Neuronal stem cell (in vitro differentiated cells): Measurements from ENCODE around the gene PAPLN.

Experiments used
- DNase-seq: peaks from one replicate; pipeline ENCODE4 v3.0.0-alpha.2; 2013; ENCODE audit warnings: low spot score
- H2AFZ ChIP-seq: one replicate; pipeline ENCODE4 v1.6.1; 2013; ENCODE audit warnings: mild to moderate bottlenecking, low read length, inconsistent platforms
- H2AK5ac ChIP-seq: 2 replicates; pipeline ENCODE4 v1.6.1; 2013; ENCODE audit warnings: low read depth, mild to moderate bottlenecking, inconsistent platforms, low read length, moderate library complexity, mixed read lengths
- H2BK120ac ChIP-seq: 2 replicates; pipeline ENCODE4 v1.6.1; 2013; ENCODE audit warnings: low read depth, mild to moderate bottlenecking, inconsistent platforms, low read length, moderate library complexity, mixed read lengths
- H2BK12ac ChIP-seq: one replicate; pipeline ENCODE4 v1.6.1; 2013; ENCODE audit warnings: low read length, inconsistent platforms
- H2BK15ac ChIP-seq: 2 replicates; pipeline ENCODE4 v1.6.1; 2013; ENCODE audit warnings: mild to moderate bottlenecking, low read length, inconsistent platforms, mixed read lengths
- H2BK5ac ChIP-seq: one replicate; pipeline ENCODE4 v1.6.1; 2013; ENCODE audit warnings: inconsistent platforms, mild to moderate bottlenecking, low read length, moderate library complexity
- H3K14ac ChIP-seq: one replicate; pipeline ENCODE4 v1.6.1; 2013; ENCODE audit warnings: low read length, inconsistent platforms
- H3K18ac ChIP-seq: 2 replicates; pipeline ENCODE4 v1.6.1; 2013; ENCODE audit warnings: low read length, inconsistent platforms
- H3K23ac ChIP-seq: 2 replicates; pipeline ENCODE4 v1.6.1; 2013; ENCODE audit warnings: low read depth, mild to moderate bottlenecking, mixed read lengths, low read length, inconsistent platforms; ENCODE audit not compliant: poor library complexity
- H3K27ac ChIP-seq: replicated peaks from 3 replicates; pipeline ENCODE4 v1.5.1; 2013; ENCODE audit warnings: low read length, inconsistent platforms
- H3K27me3 ChIP-seq, 3 experiments: 2 replicates each; pipeline ENCODE4 v1.6.1; 2013; ENCODE audit warnings: low read length in 3 of 3, mild to moderate bottlenecking in 2 of 3, inconsistent platforms in 1 of 3, low read depth in 1 of 3, mixed read lengths in 1 of 3, moderate library complexity in 1 of 3; ENCODE audit not compliant: control insufficient read depth in 3 of 3, insufficient read depth in 3 of 3
- H3K36me3 ChIP-seq, 2 donors: replicated peaks in 1 of 2; 2 replicates each; pipeline ENCODE4 v1.6.1; 2013; ENCODE audit warnings: low read length in 2 of 2; ENCODE audit not compliant: control insufficient read depth in 2 of 2, insufficient read depth in 2 of 2
- H3K4ac ChIP-seq: 2 replicates; pipeline ENCODE4 v1.6.1; 2013; ENCODE audit warnings: inconsistent platforms, mild to moderate bottlenecking, low read length, moderate library complexity
- H3K4me1 ChIP-seq, 2 donors: 1 replicate in 1 of 2; 2 replicates in 1 of 2; pipeline ENCODE4 v1.6.1; 2013; ENCODE audit warnings: low read length in 2 of 2, low read depth in 1 of 2; ENCODE audit not compliant: control insufficient read depth in 2 of 2, insufficient read depth in 1 of 2
- H3K4me2 ChIP-seq: one replicate; pipeline ENCODE4 v1.6.1; 2013; ENCODE audit warnings: mild to moderate bottlenecking, low read length, inconsistent platforms; ENCODE audit not compliant: insufficient read depth, poor library complexity, severe bottlenecking
- H3K4me3 ChIP-seq, 2 donors: 2 replicates each; pipeline ENCODE4 v1.5.1; 2013; ENCODE audit warnings: low read length in 2 of 2, mild to moderate bottlenecking in 2 of 2, inconsistent platforms in 1 of 2, moderate library complexity in 1 of 2
- H3K79me1 ChIP-seq: one replicate; pipeline ENCODE4 v1.6.1; 2013; ENCODE audit warnings: low read depth, mild to moderate bottlenecking, inconsistent platforms, low read length, moderate library complexity
- H3K9ac ChIP-seq: one replicate; pipeline ENCODE4 v1.6.1; 2013; ENCODE audit warnings: mild to moderate bottlenecking, low read depth, low read length, inconsistent platforms; ENCODE audit not compliant: poor library complexity
- H3K9me3 ChIP-seq, 2 donors: replicated peaks in 1 of 2; 2 replicates each; pipeline versions ENCODE3 to v1.6.1; 2013; ENCODE audit warnings: low read length in 2 of 2, mild to moderate bottlenecking in 2 of 2, inconsistent platforms in 1 of 2, low read depth in 1 of 2, mixed read lengths in 1 of 2, moderate library complexity in 1 of 2; ENCODE audit not compliant: control insufficient read depth in 2 of 2, insufficient read depth in 1 of 2
- H4K8ac ChIP-seq: one replicate; pipeline ENCODE4 v1.6.1; 2013; ENCODE audit warnings: low read depth, mild to moderate bottlenecking, inconsistent platforms, low read length, moderate library complexity
- H4K91ac ChIP-seq: one replicate; pipeline ENCODE4 v1.6.1; 2013; ENCODE audit warnings: low read length, low read depth, mild to moderate bottlenecking, inconsistent platforms; ENCODE audit not compliant: poor library complexity
- WGBS, 2 donors: extraction: QIAGEN DNeasy Blood & Tissue Kit; methylation state at CpG; one replicate each; pipeline ENCODE4 v1.1.7; 2013; ENCODE audit warnings: missing lambda C conversion rate in 2 of 2, mixed read lengths in 1 of 2; ENCODE audit not compliant: insufficient read length in 2 of 2, insufficient replicate concordance in 1 of 2; ENCODE audit errors: extremely low coverage in 2 of 2; 5-methylcytosine and 5-hydroxymethylcytosine counted together

Gene PAPLN

GRCh38 chr14:73239393-73240241 lies 2.3 kb downstream of the PAPLN start:
- Histone ChIP-seq H4K8ac (no peak overlapping the region), H2BK5ac (no peak overlapping the region), H2BK12ac (no peak overlapping the region), H3K4me1 (peaks cover 27 to 37% of the 10 kb centered on the region in 2 donors), H3K4me3 (peak overlapping the region in 1 of 2 donors; percentile 4), H3K79me1 (peaks cover 8% of the 10 kb centered on the region), H3K27ac (no peak overlapping the region), H3K9me3 (no peaks in the 10 kb centered on the region), H3K36me3 (peaks cover 0 to 4% of the 10 kb centered on the region in 2 donors), H3K9ac (peak overlapping the region; percentile 26), H3K18ac (peak overlapping the region; percentile 82), H3K27me3 (peaks cover 0 to 54% (median 7%) of the 10 kb centered on the region in 3 experiments), H2BK15ac (peak overlapping the region; percentile 61), H2AK5ac (peak overlapping the region; percentile 65), H2AFZ (peak overlapping the region; percentile 80), H3K23ac (peak overlapping the region; percentile 87), H2BK120ac (no peak overlapping the region), H3K4me2 (peak overlapping the region; percentile 59), H3K14ac (no peak overlapping the region), H3K4ac (no peak overlapping the region), H4K91ac (no peak overlapping the region)
- DNase-seq, result no peak
- no CpG with 5 or more reads among the region's 48 CpGs for WGBS, 2 donors

GRCh38 chr14:73240816-73241480 lies 3.6 kb downstream of the PAPLN start:
- no peak overlapping the region for H4K8ac ChIP-seq
- DNase-seq, result no peak
- H3K27ac ChIP-seq, result no peak overlapping the region
- peaks cover 18 to 24% of the 10 kb centered on the region in 2 donors for H3K4me1 ChIP-seq
- no peak overlapping the region for H3K9ac ChIP-seq
- H3K79me1 ChIP-seq, result peaks cover 8% of the 10 kb centered on the region
- H4K91ac ChIP-seq, result no peak overlapping the region
- no peaks in the 10 kb centered on the region for H3K9me3 ChIP-seq
- H3K4me2 ChIP-seq, result no peak overlapping the region
- no peak overlapping the region for H2BK12ac ChIP-seq
- peak overlapping the region; percentile 17 for H3K23ac ChIP-seq
- H3K27me3 ChIP-seq, result peaks cover 0 to 60% (median 7%) of the 10 kb centered on the region in 3 experiments
- no peak overlapping the region for H3K4me3 ChIP-seq
- H2AK5ac ChIP-seq, result peak overlapping the region; percentile 86
- no peak overlapping the region for H3K4ac ChIP-seq
- H2BK120ac ChIP-seq, result no peak overlapping the region
- no peak overlapping the region for H3K14ac ChIP-seq
- peak overlapping the region; percentile 53 for H2BK15ac ChIP-seq
- WGBS, 2 donors, result no CpG with 5 or more reads among the region's 10 CpGs
- H3K18ac ChIP-seq, result no peak overlapping the region
- no peak overlapping the region for H2AFZ ChIP-seq
- peaks cover 0 to 7% of the 10 kb centered on the region in 2 donors for H3K36me3 ChIP-seq
- no peak overlapping the region for H2BK5ac ChIP-seq

GRCh38 chr14:73241481-73242165 lies 4.3 kb downstream of the PAPLN start:
- Histone ChIP-seq H2BK12ac (no peak overlapping the region), H3K27me3 (peaks cover 0 to 58% (median 7%) of the 10 kb centered on the region in 3 experiments), H3K14ac (no peak overlapping the region), H3K9me3 (no peaks in the 10 kb centered on the region), H3K18ac (peak overlapping the region; percentile 60), H3K27ac (no peak overlapping the region), H2BK120ac (no peak overlapping the region), H2AK5ac (peak overlapping the region; percentile 86), H4K91ac (no peak overlapping the region), H2BK15ac (no peak overlapping the region), H3K4me3 (no peak overlapping the region), H3K36me3 (peaks cover 0 to 7% of the 10 kb centered on the region in 2 donors), H3K79me1 (peaks cover 8% of the 10 kb centered on the region), H4K8ac (no peak overlapping the region), H3K4me1 (peaks cover 14 to 20% of the 10 kb centered on the region in 2 donors), H3K4me2 (no peak overlapping the region), H3K23ac (peak overlapping the region; percentile 66), H2AFZ (no peak overlapping the region), H3K9ac (no peak overlapping the region), H2BK5ac (no peak overlapping the region), H3K4ac (no peak overlapping the region)
- WGBS, 2 donors, result no CpG with 5 or more reads among the region's 19 CpGs
- no peak for DNase-seq
